ENCODE measurements around the gene SGCG.
A peak's percentile ranks its signal among the peaks of the same experiment; 100 is the strongest.
"Not testable (repeated sequence)": the region's sequence is repeated elsewhere in the genome, so short reads cannot be mapped to it uniquely, and the experiment has no call there.

SGCG gene

GRCh38 chr13:23231241-23231640 is 50.5 kb downstream of the SGCG start:
- no peak for DNase-seq

- no peak for DNase-seq
Observed at GRCh38 chr13:23235994-23236393, 55.2 kb downstream of the SGCG start.

GRCh38 chr13:23243066-23243465 is 62.3 kb downstream of the SGCG start:
- DNase-seq: no peak

DNA sequence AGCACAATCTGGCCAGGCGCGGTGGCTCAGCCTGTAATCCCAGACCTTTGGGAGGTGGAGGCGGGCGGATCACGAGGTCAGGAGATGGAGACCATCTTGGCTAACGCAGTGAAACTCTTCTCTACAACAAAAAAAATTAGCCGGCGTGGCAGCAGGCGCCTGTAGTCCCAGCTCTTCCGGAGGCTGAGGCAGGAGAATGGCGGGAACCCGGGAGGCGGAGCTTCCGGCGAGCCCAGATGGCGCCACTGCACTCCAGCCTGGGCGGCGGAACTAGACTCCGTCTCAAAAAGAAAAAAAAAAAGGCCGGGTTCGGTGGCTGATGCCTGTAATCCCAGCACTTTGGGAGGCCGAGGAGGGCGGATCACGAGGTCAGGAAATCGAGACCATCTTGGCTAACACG is 67.6 kb downstream of the SGCG start:
- DNase-seq: not testable (repeated sequence)

GRCh38 chr13:23254506-23254905 is 73.7 kb downstream of the SGCG start:
- DNase-seq: no peak

DNA sequence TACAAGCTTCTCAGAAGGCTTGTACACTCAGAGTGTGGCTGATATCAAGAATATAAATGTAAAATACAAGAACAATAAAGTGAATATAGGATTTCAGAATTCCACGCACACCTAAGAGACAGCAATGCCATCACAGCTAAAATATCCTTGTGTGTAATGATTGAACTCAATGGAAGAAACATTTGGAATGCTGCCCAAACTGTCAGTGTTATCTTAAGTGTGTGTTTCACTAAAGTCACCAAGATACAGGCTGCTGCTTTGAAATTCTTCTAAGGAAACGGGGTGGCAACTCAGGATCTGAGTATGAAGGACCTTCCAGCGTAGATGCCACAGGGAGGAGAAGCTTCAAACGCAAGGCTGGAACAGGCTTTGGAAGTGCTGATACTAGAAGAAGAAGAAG is 86.8 kb downstream of the SGCG start:
- no peak for DNase-seq

- peak; percentile 18 for DNase-seq
Observed at GRCh38 chr13:23268441-23268840, 87.7 kb downstream of the SGCG start.

GRCh38 chr13:23271331-23271730 is 90.6 kb downstream of the SGCG start:
- no peak for DNase-seq

DNA sequence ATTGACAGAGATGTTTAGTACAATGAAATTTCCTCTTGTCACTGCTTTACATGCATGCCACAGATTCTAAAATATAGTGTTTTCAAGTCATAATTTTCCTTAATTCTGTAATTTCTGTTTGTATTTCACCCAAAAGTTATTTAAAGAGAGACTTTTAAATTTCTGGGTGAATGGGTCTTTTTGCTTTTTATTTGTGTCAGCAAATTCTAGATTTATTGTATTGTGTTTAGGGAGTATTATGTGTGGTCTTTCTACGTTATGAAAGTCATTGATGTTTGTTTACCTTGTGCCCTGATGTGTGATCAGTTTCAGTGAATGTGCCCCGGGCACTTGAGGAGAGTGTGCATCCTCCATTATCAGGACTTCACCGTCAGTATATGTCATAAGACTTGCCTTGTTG is 92.7 kb downstream of the SGCG start:
- DNase-seq: no peak

GRCh38 chr13:23279321-23279720 is 98.5 kb downstream of the SGCG start:
- no peak for DNase-seq

DNA sequence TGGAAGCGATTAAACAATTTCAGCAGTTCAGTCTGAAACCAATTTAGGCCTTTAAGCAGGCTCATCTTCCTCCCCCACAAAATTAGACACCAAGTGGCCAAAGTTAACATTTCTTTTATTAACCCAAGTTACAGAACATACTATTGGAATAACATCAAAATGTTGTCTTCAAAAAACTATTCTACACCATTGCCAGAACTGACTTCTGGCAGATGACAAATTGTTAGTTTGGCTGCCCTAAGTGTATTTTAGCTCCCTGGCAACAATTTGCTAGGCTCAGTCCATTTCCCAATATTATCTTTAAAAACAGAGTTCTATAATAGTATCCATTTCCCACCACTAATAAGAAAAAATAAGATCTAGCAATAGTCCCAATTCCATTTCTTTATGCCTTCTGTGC is 107.8 kb downstream of the SGCG start:
- no peak for DNase-seq

DNA sequence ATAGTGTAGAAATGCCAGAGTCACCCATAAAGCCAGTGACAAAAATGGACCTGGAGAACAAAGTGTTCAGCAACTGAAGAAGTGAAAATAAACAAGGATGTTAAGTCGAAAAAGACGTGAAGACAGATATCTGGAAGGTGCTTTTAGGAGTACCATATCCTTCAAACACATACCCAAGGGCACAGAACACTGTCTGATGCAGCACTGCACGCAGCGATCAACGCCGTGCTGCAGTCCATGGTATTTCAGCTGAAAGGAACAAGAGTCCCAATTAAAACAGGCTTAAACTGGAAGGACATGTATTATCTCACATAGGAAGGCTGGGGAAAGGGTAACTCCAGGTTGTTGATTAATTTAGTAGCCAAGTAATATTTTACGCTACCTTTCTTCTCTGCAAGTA is 108.2 kb downstream of the SGCG start:
- DNase-seq: no peak

DNA sequence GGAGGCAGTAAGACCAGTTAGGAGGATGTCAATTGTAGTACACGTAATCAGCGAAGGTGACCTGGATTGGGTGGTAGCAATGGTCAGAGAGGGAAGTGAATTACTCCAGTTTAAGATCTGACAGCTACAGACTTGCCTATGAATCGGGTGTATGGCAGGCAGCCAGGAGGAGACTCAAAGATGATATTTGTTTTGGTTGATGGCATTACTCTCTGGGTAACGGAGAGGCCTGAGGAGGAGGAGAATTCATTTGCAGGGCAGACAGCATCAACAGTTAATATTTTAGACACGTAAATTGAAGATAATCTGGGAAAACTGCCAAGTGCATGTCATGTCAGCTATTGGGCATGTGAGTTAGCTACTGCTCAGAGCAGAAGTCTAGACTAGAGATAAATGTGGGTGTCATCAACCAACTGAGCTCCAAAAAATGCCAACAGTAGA is 109.2 kb downstream of the SGCG start:
- DNase-seq: no peak

DNA sequence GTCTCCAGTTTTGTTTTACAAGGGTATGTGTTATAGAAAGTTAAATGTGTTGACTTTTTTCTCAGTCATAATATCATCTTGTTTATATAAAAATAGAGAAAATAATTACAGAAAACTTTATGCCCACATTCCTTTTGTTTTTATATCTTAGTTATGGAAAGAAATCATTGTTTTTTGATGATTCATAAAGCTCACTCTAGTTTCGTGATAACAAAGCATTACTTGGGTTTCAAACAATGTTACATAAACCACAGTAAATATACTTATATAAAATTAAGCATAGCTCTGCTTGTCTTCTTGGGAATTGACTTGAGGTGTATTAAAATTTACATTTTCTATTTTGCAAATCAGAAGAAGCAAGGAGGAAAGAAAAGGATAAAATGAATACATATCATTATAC is 111.8 kb downstream of the SGCG start:
- DNase-seq: no peak

GRCh38 chr13:23314837-23315236 is 134.1 kb downstream of the SGCG start:
- DNase-seq: not testable (repeated sequence)

- no peak for DNase-seq
Observed at GRCh38 chr13:23319883-23320224, 139.1 kb downstream of the SGCG start.

- DNase-seq: no peak
Observed at GRCh38 chr13:23320926-23321534, 140.3 kb downstream of the SGCG start.

DNA sequence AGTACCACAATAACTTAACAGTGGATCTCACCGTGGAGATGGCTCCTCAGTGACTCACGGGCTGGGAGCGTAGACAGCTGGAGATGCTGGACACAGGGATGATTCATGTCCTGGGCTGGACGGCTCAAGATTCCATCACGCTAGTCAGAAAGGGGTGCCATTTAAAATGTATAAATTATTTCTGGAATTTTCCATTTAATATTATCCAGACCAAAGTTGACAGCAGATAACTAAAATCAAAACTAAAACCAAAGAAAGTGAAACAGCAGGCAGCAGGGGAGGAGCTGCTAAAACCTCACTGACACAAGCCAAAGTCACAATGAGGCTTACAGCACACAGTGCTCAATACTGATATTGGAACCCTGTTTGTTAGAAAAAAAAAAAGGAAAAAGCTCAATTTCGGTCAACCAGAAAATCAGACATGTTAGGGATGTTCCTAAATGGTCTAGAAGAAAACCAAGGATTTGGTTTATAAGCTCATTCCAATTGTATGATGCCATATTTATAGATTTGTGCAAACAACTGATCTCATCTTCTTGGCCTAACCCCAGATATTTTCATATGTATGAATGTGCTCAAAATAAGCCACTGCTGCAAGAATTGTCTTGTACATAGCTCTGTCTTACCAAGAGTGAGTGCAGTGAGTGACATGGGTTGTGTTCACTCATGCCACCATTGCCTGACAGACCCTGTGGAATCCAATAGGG is 140.9 kb downstream of the SGCG start:
- no peak for DNase-seq

DNA sequence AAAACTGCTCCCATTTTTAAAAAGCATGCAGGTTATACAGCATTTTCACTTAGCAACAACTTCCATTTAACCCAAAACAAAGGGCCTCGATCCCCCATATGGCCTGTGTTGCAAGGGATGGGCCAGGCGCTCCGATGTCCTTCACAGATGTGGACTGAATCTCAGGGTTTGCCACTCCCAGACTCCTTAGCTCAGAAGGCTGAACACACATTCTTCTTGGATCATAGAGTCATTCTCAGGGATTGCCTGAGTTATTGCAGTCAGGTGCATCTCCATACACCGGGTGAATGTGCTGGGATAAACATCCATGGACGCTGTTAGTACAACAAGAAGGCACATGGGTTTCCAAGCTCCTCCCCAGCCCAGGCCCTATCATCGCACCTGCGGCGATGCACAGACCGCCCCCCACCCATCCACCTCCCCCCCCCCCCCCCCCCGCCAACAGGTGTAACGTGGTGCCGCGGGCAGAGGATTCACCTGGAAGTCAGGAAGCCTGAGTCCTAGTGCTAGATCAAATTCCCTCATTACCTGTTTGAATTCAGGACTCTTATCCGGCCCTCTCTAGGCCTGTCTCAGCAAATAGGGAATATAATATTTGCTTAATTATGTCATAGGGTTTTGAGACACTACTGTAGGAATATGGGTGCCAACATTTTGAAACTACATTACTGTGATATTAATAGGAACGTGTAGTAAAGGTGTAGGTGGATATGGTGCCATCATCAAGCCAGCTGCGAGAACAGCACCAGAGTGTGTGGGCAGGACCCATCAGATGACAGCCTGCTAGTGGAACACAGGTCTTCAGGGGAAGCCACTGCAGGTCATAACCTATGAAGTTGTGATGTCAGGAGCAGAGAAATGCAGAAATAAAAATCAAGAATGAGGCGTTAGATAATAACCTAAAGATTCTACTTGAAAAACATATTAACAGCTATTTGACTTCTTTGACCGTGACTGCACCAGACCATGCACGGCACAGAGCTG is 141.9 kb downstream of the SGCG start:
- DNase-seq: no peak

DNA sequence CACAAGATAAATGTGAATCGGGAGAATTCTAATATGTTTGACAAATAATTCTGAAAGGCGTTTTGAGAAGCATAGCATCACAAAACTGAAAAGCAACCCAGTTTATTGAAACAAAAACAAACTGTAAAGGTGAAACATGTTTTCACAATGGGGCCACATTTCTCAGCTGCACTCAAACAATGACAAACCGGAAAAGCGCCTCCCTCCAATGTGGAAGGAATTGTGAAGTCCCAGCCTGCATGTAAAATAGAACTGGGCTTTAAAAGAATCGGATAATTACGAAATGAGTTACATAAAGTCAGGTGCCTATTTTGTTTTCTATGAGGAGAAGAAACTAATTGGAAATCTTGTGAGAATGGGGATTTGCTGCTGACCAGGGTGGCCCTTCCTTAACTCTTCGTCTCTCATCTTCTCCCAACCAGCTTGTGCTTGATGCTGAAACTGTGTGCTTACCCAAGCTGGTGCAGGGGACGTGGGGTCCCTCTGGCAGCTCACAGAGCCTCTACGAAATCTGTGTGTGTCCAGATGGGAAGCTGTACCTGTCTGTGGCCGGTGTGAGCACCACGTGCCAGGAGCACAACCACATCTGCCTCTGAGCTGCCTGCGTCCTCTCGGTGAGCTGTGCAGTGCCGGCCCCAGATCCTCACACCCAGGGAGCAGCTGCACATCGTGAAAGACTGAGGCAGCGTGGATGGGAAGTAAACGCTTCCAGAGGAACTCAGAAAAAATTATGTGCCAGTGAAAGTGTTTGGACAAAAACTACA is 143.3 kb downstream of the SGCG start:
- no peak for DNase-seq

GRCh38 chr13:23325191-23325590 is 144.4 kb downstream of the SGCG start:
- DNase-seq: no peak

GRCh38 chr13:23330356-23330755 is 149.6 kb downstream of the SGCG start:
- DNase-seq: no peak

DNA sequence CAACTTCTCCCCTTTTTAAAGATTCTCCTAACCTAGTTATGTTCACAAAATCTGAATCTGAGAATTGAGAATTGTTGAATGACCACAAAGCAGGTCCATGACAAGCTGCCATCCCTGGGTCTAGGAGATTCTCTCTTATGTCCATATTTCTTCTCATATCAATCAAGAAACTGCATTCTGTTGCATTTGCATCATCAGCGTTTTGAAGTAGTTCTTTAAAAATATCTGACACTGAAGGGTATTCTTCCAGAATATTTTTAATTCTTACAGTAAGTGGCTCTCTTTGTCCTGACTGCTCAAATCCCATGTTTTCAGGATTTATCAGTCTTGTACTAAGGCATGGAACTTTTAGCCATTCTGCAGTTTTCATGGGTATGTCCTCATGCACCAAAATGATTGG is 158.4 kb downstream of the SGCG start:
- DNase-seq: no peak
